ENCODE data around the gene LOX.

LOX gene

DNA sequence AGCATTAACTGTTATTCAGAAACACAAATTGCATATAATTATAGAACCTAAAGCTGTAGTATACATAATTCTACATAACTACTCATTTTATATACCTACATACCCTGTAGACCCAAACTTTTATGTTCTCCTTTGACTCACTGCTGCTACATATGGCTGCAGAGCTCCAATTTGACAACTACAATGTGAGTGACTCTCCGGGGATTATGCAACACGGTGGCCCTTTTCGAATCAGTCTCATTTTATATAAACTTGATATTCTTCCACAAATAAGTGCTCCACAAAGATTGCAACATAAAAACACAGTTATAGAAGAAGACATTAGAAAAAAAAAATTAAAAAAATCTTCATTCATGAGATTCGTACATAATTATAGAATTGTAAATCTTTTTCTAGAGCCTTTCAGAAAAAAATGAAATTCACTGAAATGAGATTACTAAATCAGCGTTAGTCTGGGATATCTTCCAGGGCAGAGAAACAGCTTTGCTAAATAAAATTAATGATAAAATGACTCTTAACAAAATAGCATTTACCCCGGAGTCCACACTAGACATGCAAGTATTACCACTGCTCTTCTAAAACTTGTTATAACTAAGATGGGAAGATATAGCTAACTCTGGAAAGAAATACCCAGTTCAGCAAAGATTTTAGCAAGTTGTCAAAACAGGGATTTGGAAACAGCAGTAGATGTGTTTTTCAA, 63.7 kb downstream of the LOX start:
- Histone ChIP-seq H3K4ac (ENCODE audit: low read length) (no peak overlapping the region), H3K23ac (ENCODE audit: low read depth, low read length, poor library complexity) (no peak overlapping the region), H3K9ac (ENCODE audit: low read depth, low read length, poor library complexity) (no peak overlapping the region), H3K18ac (ENCODE audit: low read length) (no peak overlapping the region), H3K4me2 (ENCODE audit: insufficient read depth, low read length, poor library complexity, severe bottlenecking) (no peak overlapping the region), H2AK5ac (ENCODE audit: low read depth, low read length) (no peak overlapping the region), H4K91ac (ENCODE audit: low read depth, low read length, poor library complexity) (no peak overlapping the region), H3K79me1 (ENCODE audit: low read depth, low read length) (no peaks in the 10 kb centered on the region), H3K4me1 (ENCODE audit: control insufficient read depth in 2 of 2, insufficient read depth in 1 of 2, low read depth in 1 of 2, low read length in 2 of 2) (no peaks in the 10 kb centered on the region), H2BK15ac (ENCODE audit: low read length) (no peak overlapping the region), H2AFZ (ENCODE audit: low read length) (no peak overlapping the region), H3K4me3 (ENCODE audit: low read length in 2 of 2) (no peak overlapping the region), H3K36me3 (replicated peaks in 1 of 2; ENCODE audit: control insufficient read depth in 2 of 2, insufficient read depth in 2 of 2, low read length in 2 of 2) (no peaks in the 10 kb centered on the region), H2BK12ac (ENCODE audit: low read length) (no peak overlapping the region), H3K14ac (ENCODE audit: low read length) (no peak overlapping the region), H3K27me3 (ENCODE audit: control insufficient read depth in 3 of 3, insufficient read depth in 3 of 3, low read depth in 1 of 3, low read length in 3 of 3) (no peaks in the 10 kb centered on the region), H2BK120ac (ENCODE audit: low read depth, low read length) (no peak overlapping the region), H2BK5ac (ENCODE audit: low read length) (no peak overlapping the region), H3K27ac (replicated peaks; ENCODE audit: low read length) (no peak overlapping the region), H3K9me3 (replicated peaks in 1 of 2; ENCODE audit: control insufficient read depth in 2 of 2, insufficient read depth in 1 of 2, low read depth in 1 of 2, low read length in 2 of 2) (no peaks in the 10 kb centered on the region), H4K8ac (ENCODE audit: low read depth, low read length) (no peak overlapping the region)
- DNase-seq (ENCODE audit: low spot score), result no peak
- WGBS, 2 donors (ENCODE audit: extremely low coverage in 2 of 2, insufficient read length in 2 of 2, insufficient replicate concordance in 1 of 2), result no CpG with 5 or more reads among the region's 6 CpGs

All from neuronal stem cell (in vitro differentiated cells).